Measurements from ENCODE around the gene CHRNA4. TPM values are rescaled to one million over a fixed set of nuclear protein-coding genes. Genes with fewer than 3 reads are reported as not detected.
"Not testable (repeated sequence)": the region's sequence is repeated elsewhere in the genome, so short reads cannot be mapped to it uniquely, and the experiment has no call there.

CHRNA4 gene
- total and polyA plus RNA-seq, 10 of the 15 experiments (the other 5 are each of a cell fraction or from before 2014, with no cell fraction given) = 0.04 to 0.41 (median 0.06) TPM; not detected in 5

- TF ChIP-seq, protein P1, sequence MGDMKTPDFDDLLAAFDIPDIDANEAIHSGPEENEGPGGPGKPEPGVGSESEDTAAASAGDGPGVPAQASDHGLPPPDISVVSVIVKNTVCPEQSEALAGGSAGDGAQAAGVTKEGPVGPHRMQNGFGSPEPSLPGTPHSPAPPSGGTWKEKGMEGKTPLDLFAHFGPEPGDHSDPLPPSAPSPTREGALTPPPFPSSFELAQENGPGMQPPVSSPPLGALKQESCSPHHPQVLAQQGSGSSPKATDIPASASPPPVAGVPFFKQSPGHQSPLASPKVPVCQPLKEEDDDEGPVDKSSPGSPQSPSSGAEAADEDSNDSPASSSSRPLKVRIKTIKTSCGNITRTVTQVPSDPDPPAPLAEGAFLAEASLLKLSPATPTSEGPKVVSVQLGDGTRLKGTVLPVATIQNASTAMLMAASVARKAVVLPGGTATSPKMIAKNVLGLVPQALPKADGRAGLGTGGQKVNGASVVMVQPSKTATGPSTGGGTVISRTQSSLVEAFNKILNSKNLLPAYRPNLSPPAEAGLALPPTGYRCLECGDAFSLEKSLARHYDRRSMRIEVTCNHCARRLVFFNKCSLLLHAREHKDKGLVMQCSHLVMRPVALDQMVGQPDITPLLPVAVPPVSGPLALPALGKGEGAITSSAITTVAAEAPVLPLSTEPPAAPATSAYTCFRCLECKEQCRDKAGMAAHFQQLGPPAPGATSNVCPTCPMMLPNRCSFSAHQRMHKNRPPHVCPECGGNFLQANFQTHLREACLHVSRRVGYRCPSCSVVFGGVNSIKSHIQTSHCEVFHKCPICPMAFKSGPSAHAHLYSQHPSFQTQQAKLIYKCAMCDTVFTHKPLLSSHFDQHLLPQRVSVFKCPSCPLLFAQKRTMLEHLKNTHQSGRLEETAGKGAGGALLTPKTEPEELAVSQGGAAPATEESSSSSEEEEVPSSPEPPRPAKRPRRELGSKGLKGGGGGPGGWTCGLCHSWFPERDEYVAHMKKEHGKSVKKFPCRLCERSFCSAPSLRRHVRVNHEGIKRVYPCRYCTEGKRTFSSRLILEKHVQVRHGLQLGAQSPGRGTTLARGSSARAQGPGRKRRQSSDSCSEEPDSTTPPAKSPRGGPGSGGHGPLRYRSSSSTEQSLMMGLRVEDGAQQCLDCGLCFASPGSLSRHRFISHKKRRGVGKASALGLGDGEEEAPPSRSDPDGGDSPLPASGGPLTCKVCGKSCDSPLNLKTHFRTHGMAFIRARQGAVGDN (IDR thresholded peaks at IDR 0.05) = no peak
- no peak for TF ChIP-seq FOS (IDR thresholded peaks at IDR 0.05; ENCODE audit: borderline replicate concordance, extremely low read depth, insufficient read length)
- no peak for TF ChIP-seq SMAD1 (IDR thresholded peaks at IDR 0.05; ENCODE audit: low read depth, partially characterized antibody)
Observed at GRCh38 chr20:63335711-63336110, 25.4 kb downstream of the CHRNA4 start (continued).

- H3K4me1 ChIP-seq (ENCODE audit: control insufficient read depth, insufficient read depth, low read length); DNase-seq (ENCODE audit: low read depth, low spot score); H2AFZ ChIP-seq (ENCODE audit: control insufficient read depth, low read depth, low read length); H3K4me2 ChIP-seq (ENCODE audit: control insufficient read depth, insufficient read depth); H4K20me1 ChIP-seq (ENCODE audit: control insufficient read depth, insufficient read depth); BruUV-seq (replicated peaks); H3K9ac ChIP-seq (ENCODE audit: control insufficient read depth, insufficient read depth, low read length); in situ Hi-C loops (cut with MboI); intact Hi-C loops (cut with micrococcal nuclease; ENCODE audit: unreplicated experiment); POLR2A ChIA-PET; H3K27me3 ChIP-seq (replicated peaks in 1 of 2; ENCODE audit: control insufficient read depth in 2 of 2, insufficient read depth in 2 of 2, low read length in 1 of 2); CTCF ChIA-PET; SMC1A ChIA-PET (ENCODE audit: uncharacterized antibody, unreplicated experiment); H3K27ac ChIP-seq (ENCODE audit: control insufficient read depth, insufficient read depth); H3K79me2 ChIP-seq (ENCODE audit: control insufficient read depth, insufficient read depth, low read length); RAD21 ChIA-PET (ENCODE audit: unreplicated experiment); FAIRE-seq; H3K4me3 ChIP-seq; H3K9me3 ChIP-seq (replicated peaks; ENCODE audit: control insufficient read depth, insufficient read depth, low read length); ATAC-seq; H3K36me3 ChIP-seq (ENCODE audit: control insufficient read depth in 2 of 2, insufficient read depth in 2 of 2, low read length in 1 of 2): not testable (repeated sequence)
- WGBS (ENCODE audit: insufficient coverage, insufficient replicate concordance, low lambda C conversion rate, missing lambda C conversion rate) = 43% methylated on average over 9 of the region's 9 CpGs
- peak; percentile 80 for TF ChIP-seq YY1 (IDR thresholded peaks at IDR 0.05; ENCODE audit: low read depth, low read length)
Observed at GRCh38 chr20:63335060-63335459, 26.1 kb downstream of the CHRNA4 start.
